ENCODE results near the gene RAD21L1. TPM values are rescaled to one million over a fixed set of nuclear protein-coding genes. Genes with fewer than 3 reads are reported as not detected.

Gene RAD21L1
- total RNA-seq, 1 donor from 2014 or later = not detected

GRCh38 chr20:1185316-1185741, 40.5 kb upstream of the RAD21L1 start:
- Histone ChIP-seq H3K36me3 (no peaks in the 10 kb centered on the region), H3K27ac (no peak overlapping the region), H3K4me3 (peak overlapping the region; percentile 41 to 49), H3K4me1 (peaks cover 16% of the 10 kb centered on the region), H3K27me3 (no peaks in the 10 kb centered on the region), H3K9me3 (no peaks in the 10 kb centered on the region)
- DNase-seq (ENCODE audit: extremely low spot score in 2 of 2) = no peak
- intact Hi-C loops (cut with DNase I) = no loop called here
- TF ChIP-seq POLR2AphosphoS5 (IDR thresholded peaks at IDR 0.05; ENCODE audit: insufficient read depth in 1 of 2, low read depth in 1 of 2) (no peak), POLR2A (IDR thresholded peaks at IDR 0.05) (no peak), CTCF (IDR thresholded peaks at IDR 0.05) (no peak)

- DNase-seq (ENCODE audit: extremely low spot score in 2 of 2) = no peak
- intact Hi-C loops (cut with DNase I) = no loop called here
- Histone ChIP-seq H3K4me1 (peaks cover 16% of the 10 kb centered on the region), H3K36me3 (no peaks in the 10 kb centered on the region), H3K27ac (no peak overlapping the region), H3K4me3 (peak overlapping the region; percentile 41 to 49), H3K27me3 (no peaks in the 10 kb centered on the region), H3K9me3 (no peaks in the 10 kb centered on the region)
- TF ChIP-seq CTCF (IDR thresholded peaks at IDR 0.05) (no peak), POLR2A (IDR thresholded peaks at IDR 0.05) (no peak), POLR2AphosphoS5 (IDR thresholded peaks at IDR 0.05; ENCODE audit: insufficient read depth in 1 of 2, low read depth in 1 of 2) (no peak)
These were observed 40.0 kb upstream of the RAD21L1 start for GRCh38 chr20:1185790-1186334.

GRCh38 chr20:1186367-1186991, 39.4 kb upstream of the RAD21L1 start:
- TF ChIP-seq CTCF (IDR thresholded peaks at IDR 0.05) (no peak), POLR2A (IDR thresholded peaks at IDR 0.05) (no peak), POLR2AphosphoS5 (IDR thresholded peaks at IDR 0.05; ENCODE audit: insufficient read depth in 1 of 2, low read depth in 1 of 2) (no peak)
- intact Hi-C loops (cut with DNase I) = no loop called here

DNA sequence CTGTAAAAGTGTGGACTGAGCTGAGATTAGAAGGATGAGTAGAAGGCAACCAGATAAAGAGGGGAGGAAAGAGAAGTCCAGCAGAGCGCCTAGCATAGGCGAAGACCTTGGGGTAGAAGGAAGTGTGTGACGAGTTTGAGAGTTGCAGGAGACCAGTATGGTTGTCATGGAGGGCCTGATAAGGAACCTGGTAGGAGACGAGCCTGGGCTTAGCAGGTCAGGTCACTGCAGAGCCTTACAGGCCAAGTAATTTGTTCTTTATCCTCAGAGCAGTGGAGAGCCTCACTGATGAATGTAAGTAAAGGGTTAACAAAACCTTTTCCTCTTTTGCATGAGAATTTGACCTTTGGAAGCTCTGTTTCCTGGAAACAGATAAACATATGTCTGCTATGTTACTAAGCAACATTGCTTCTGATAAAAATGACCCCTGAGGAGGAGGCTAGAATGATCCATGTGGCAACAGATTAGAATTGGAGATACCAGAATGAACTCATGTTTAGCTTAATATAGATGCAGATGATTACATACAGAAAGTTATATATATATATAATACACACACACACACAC, 38.2 kb upstream of the RAD21L1 start:
- no peak overlapping the region for H3K27ac ChIP-seq
- no peaks in the 10 kb centered on the region for H3K36me3 ChIP-seq
- no peak for DNase-seq (ENCODE audit: extremely low spot score in 2 of 2)
- no peaks in the 10 kb centered on the region for H3K27me3 ChIP-seq
- H3K4me1 ChIP-seq = peaks cover 16% of the 10 kb centered on the region
- intact Hi-C loops (cut with DNase I) = no loop called here
- TF ChIP-seq CTCF (IDR thresholded peaks at IDR 0.05) (no peak), POLR2A (IDR thresholded peaks at IDR 0.05) (no peak), POLR2AphosphoS5 (IDR thresholded peaks at IDR 0.05; ENCODE audit: insufficient read depth in 1 of 2, low read depth in 1 of 2) (no peak)
- no peak overlapping the region for H3K4me3 ChIP-seq
- H3K9me3 ChIP-seq = no peaks in the 10 kb centered on the region

More at GRCh38 chr20:1186367-1186991, 39.4 kb upstream of the RAD21L1 start:
- Histone ChIP-seq H3K27ac (no peak overlapping the region), H3K4me1 (peaks cover 16% of the 10 kb centered on the region), H3K4me3 (no peak overlapping the region), H3K36me3 (no peaks in the 10 kb centered on the region), H3K9me3 (no peaks in the 10 kb centered on the region), H3K27me3 (no peaks in the 10 kb centered on the region)
- no peak for DNase-seq (ENCODE audit: extremely low spot score in 2 of 2)

GRCh38 chr20:1188347-1188746, 37.5 kb upstream of the RAD21L1 start:
- intact Hi-C loops (cut with DNase I) = no loop called here
- Histone ChIP-seq H3K36me3 (no peaks in the 10 kb centered on the region), H3K27ac (no peak overlapping the region), H3K9me3 (no peaks in the 10 kb centered on the region), H3K27me3 (no peaks in the 10 kb centered on the region), H3K4me3 (no peak overlapping the region), H3K4me1 (peaks cover 16% of the 10 kb centered on the region)
- TF ChIP-seq POLR2A (IDR thresholded peaks at IDR 0.05) = no peak
- TF ChIP-seq POLR2AphosphoS5 (IDR thresholded peaks at IDR 0.05; ENCODE audit: insufficient read depth in 1 of 2, low read depth in 1 of 2) = no peak
- no peak for TF ChIP-seq CTCF (IDR thresholded peaks at IDR 0.05)
- no peak for DNase-seq (ENCODE audit: extremely low spot score in 2 of 2)
